ENCODE measurements around the gene CAPN10.

DNA sequence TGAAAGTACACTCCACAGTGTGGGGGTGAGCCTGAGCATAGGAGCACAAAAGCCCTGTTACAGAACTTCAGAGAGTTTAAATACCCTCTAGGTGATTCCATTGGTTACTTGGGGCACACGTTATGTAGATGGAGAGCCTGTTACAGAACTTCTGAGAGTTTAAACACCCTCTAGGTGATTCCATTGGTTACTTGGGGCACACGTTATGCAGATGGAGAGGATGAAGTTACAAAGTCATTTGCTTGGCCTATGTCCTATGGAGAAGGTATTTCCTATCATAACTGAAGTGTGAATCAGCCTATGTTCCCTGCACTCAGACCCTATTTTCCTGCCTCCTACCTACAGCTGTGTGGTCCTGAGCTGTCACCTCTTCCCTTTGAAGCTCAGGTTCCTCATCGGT lies 3.8 kb upstream of the CAPN10 start:
- TF ChIP-seq CTCF (IDR thresholded peaks at IDR 0.05; ENCODE audit: insufficient read depth, low read length) (no peak), POLR2AphosphoS5 (IDR thresholded peaks at IDR 0.05; ENCODE audit: low read depth) (no peak), GABPA (IDR thresholded peaks at IDR 0.05; ENCODE audit: low read depth) (no peak)

All from HL-60 (cell line).